ENCODE results near the gene OR1J1. TPM values are rescaled to one million over a fixed set of nuclear protein-coding genes. Genes with fewer than 3 reads are reported as not detected.

The OR1J1 gene
- total and polyA plus RNA-seq, 9 donors = not detected

GRCh38 chr9:122474561-122474960 is 3.2 kb downstream of the OR1J1 start:
- TF ChIP-seq POLR2A (IDR thresholded peaks at IDR 0.05) (no peak), CTCF (IDR thresholded peaks at IDR 0.05) (no peak), EP300 (IDR thresholded peaks at IDR 0.05) (no peak)
- intact Hi-C loops (cut with DNase I) = loop anchor here in 1 of 4 donors (10.0 kb wide), 1 partner anchor 330 kb away; the partner anchor contains the start of gene OR1K1
- no peaks in the 10 kb centered on the region for H3K9me3 ChIP-seq
- no peaks in the 10 kb centered on the region for H3K27me3 ChIP-seq
- H3K36me3 ChIP-seq = no peaks in the 10 kb centered on the region
- no peak for DNase-seq
- H3K4me3 ChIP-seq = no peak overlapping the region
- H3K27ac ChIP-seq = no peak overlapping the region
- 51 to 53% (median 53%) methylated on average over 3 of the region's 3 CpGs for WGBS, 3 donors
- H3K4me1 ChIP-seq (ENCODE audit: insufficient read depth) = no peaks in the 10 kb centered on the region

DNA sequence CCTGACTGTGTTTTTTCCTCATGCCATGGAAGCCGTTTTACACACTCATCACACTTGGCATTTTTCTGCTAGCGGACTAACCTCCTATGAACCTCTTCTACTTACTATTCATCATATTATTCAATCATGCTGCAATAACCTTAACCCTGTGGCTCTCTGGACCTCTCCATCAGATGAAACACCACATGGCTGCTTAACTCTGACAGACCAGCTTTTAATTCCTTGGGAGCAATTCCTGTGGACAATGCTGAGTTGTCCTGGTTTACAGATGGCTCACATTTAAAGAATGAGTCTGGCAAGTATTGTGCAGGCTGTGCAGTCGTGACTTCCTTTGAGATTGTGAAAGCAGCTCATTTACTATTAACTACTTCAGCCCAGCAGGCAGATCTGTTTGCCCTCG is 9.0 kb downstream of the OR1J1 start:
- Histone ChIP-seq H3K9me3 (no peaks in the 10 kb centered on the region), H3K27me3 (no peaks in the 10 kb centered on the region), H3K27ac (no peak overlapping the region), H3K4me3 (no peak overlapping the region), H3K36me3 (no peaks in the 10 kb centered on the region), H3K4me1 (ENCODE audit: insufficient read depth) (no peaks in the 10 kb centered on the region)
- TF ChIP-seq CTCF (IDR thresholded peaks at IDR 0.05) (no peak), EP300 (IDR thresholded peaks at IDR 0.05) (no peak), POLR2A (IDR thresholded peaks at IDR 0.05) (no peak)
- intact Hi-C loops (cut with DNase I) = loop anchor here (5.0 to 10.0 kb wide), 6 partner anchors 326 to 886 kb away; partner anchors contain the start of genes OR1K1 (in 2 of the 4) and CRB2 (in 1 of the 4)
- 43 to 57% (median 51%) methylated on average over 4 of the region's 4 CpGs for WGBS, 3 donors
- no peak for DNase-seq

GRCh38 chr9:122466456-122466855 is 11.3 kb downstream of the OR1J1 start:
- Histone ChIP-seq H3K36me3 (no peaks in the 10 kb centered on the region), H3K4me3 (no peak overlapping the region), H3K27ac (no peak overlapping the region), H3K9me3 (no peaks in the 10 kb centered on the region), H3K4me1 (ENCODE audit: insufficient read depth) (no peaks in the 10 kb centered on the region), H3K27me3 (no peaks in the 10 kb centered on the region)
- intact Hi-C loops (cut with DNase I) = loop anchor here (5.0 to 10.0 kb wide), 6 partner anchors 328 to 888 kb away; partner anchors contain the start of genes OR1K1 (in 2 of the 4) and CRB2 (in 1 of the 4)
- 30 to 53% (median 31%) methylated on average over 3 of the region's 3 CpGs for WGBS, 3 donors
- DNase-seq = no peak
- no peak for TF ChIP-seq CTCF (IDR thresholded peaks at IDR 0.05)
- TF ChIP-seq EP300 (IDR thresholded peaks at IDR 0.05) = no peak
- TF ChIP-seq POLR2A (IDR thresholded peaks at IDR 0.05) = no peak

DNA sequence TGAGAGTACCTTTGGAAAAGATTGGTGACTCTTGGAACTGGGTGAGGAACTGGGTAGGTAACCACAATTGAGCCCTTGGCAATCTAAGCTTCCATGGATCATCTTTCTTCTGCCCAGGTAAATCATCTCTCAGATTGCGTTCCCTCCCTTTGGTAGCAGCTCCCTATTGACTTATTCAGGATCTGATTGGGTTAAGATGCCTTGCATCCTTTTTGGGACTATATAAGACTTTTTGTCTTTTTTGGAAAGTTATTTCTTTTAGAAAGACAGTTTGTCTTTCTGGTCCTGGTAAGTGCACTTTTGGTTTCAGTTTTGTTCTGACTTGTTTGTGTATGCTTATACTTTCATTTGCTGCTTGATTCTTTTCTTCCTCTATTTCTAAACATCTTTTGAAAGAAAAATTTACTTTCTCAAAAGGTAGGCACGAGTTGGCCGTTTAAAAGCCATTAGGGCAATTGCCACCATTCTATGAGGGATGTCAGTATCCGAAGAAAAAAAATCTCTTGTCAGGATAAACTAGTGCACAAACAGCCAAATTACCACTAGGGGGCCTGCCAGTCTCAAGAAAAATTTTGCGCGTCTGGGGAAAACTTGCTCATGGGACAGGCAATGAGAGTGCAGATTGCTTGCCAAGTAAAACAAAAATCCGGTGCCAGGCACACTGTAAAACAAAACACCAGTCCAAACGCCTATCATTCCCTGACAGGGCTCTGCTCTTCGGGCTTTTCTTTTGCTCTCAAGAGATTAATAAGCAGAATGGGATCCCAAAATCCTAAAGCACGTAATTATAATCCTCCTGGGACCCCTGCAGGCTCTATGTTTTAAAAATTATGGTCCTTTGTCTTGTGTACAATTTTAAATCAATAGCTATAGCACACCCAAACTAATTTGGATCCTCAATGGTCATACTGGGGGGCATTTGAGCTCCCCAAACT is 12.8 kb downstream of the OR1J1 start:
- TF ChIP-seq CTCF (IDR thresholded peaks at IDR 0.05) (peak; percentile 40 to 66 (median 50)), EP300 (IDR thresholded peaks at IDR 0.05) (no peak), POLR2A (IDR thresholded peaks at IDR 0.05) (no peak)
- peak; percentile 51 to 72 (median 66) for DNase-seq
- WGBS, 3 donors = 9 to 11% (median 10%) methylated on average over 10 of the region's 10 CpGs

More for the DNA sequence above, 12.8 kb downstream of the OR1J1 start:
- H3K4me1 ChIP-seq (ENCODE audit: insufficient read depth) = no peaks in the 10 kb centered on the region
- H3K36me3 ChIP-seq = no peaks in the 10 kb centered on the region
- peak overlapping the region; percentile 31 for H3K4me3 ChIP-seq
- intact Hi-C loops (cut with DNase I) = loop anchor here (5.0 to 10.0 kb wide), 7 partner anchors 330 to 890 kb away; partner anchors contain the start of genes OR1K1 (in 2 of the 4) and CRB2 (in 1 of the 4)
- no peaks in the 10 kb centered on the region for H3K27me3 ChIP-seq
- H3K9me3 ChIP-seq = no peaks in the 10 kb centered on the region
- no peak overlapping the region for H3K27ac ChIP-seq
